Peyer's patch (tissue), 4 donors: ENCODE results near the gene NTNG1. TPM values are rescaled to one million over a fixed set of nuclear protein-coding genes. Genes with fewer than 3 reads are reported as not detected.

ENCODE experiments used
- DNase-seq, 3 donors: peaks; one replicate each; pipeline ENCODE4 v3.0.0-alpha.2; 2017 to 2019
- H3K27ac ChIP-seq, 4 donors: fragments of 200-600 bp; sonication (generic); one replicate each; pipeline ENCODE4 v1.5.1; 2016 to 2019
- H3K27me3 ChIP-seq, 2 donors: fragments of 200-600 bp; sonication (generic); one replicate each; pipeline ENCODE4 v1.5.1; 2019
- H3K36me3 ChIP-seq, 3 donors: fragments of 200-600 bp; sonication (generic); one replicate each; pipeline ENCODE4 v1.5.1; 2016 to 2019
- H3K4me1 ChIP-seq, 4 donors: fragments of 200-600 bp; sonication (generic); one replicate each; pipeline ENCODE4 v1.5.1; 2016 to 2019
- H3K4me3 ChIP-seq, 4 donors: fragments of 200-600 bp; sonication (generic); 1 replicate in 3 of 4; 2 replicates in 1 of 4; pipeline ENCODE4 v1.5.1; 2016 to 2019; ENCODE audit warnings: mild to moderate bottlenecking in 1 of 4
- H3K9me3 ChIP-seq, 4 donors: fragments of 200-600 bp; sonication (generic); one replicate each; pipeline ENCODE4 v1.5.1; 2016 to 2019; ENCODE audit warnings: mild to moderate bottlenecking in 1 of 4
- POLR2A ChIP-seq, 2 donors: fragments of 450-650 bp; IDR thresholded peaks; one replicate each; pipeline ENCODE4 v1.5.1; 2017; ENCODE audit warnings: antibody characterized with exemption in 2 of 2, mild to moderate bottlenecking in 2 of 2, moderate library complexity in 2 of 2
- total RNA-seq, 4 donors: library from RNA; depleted of rRNA; stranded (reverse); fragments of >200 nt; gene quantifications; one replicate each; pipeline ENCODE4 v1.1.0, GENCODE V29; 2016
- TF ChIP-seq, protein P1 (sequence below), 6 experiments: fragments of 450-650 bp in 4 of 6; fragments of 200-600 bp in 2 of 6; sonication (generic) in 1 of 6; IDR thresholded peaks; one replicate each; pipeline ENCODE4 v1.5.1; 2017 to 2019; ENCODE audit warnings: antibody characterized with exemption in 6 of 6, mild to moderate bottlenecking in 3 of 6, moderate library complexity in 1 of 6

Gene NTNG1
- total RNA-seq, 4 donors from 2014 or later, result 17.3 TPM; not detected in 3

DNA sequence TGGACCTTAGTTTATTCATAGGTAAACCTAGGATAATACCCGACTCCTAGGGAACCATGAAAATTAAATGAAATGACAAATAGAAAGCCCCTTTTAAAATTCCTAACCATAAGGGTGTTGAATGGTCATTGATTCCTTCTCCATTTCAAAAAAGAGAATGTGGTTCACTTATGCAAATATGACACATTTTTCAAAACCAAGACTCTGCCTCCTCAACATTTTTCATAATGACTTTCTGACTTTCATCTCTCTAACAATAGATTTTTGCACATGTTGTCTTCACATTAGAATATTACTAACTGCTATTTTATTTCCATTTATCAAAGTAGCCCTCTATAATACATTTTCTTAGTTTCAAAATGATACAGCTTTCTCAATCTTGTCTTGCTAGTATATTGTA is 169.1 kb downstream of the NTNG1 start:
- Histone ChIP-seq H3K4me1 (no peaks in the 10 kb centered on the region), H3K27me3 (no peaks in the 10 kb centered on the region), H3K36me3 (no peaks in the 10 kb centered on the region), H3K27ac (no peak overlapping the region), H3K4me3 (no peak overlapping the region), H3K9me3 (no peaks in the 10 kb centered on the region)
- TF ChIP-seq POLR2A (IDR thresholded peaks at IDR 0.05), result no peak
- TF ChIP-seq, protein P1, sequence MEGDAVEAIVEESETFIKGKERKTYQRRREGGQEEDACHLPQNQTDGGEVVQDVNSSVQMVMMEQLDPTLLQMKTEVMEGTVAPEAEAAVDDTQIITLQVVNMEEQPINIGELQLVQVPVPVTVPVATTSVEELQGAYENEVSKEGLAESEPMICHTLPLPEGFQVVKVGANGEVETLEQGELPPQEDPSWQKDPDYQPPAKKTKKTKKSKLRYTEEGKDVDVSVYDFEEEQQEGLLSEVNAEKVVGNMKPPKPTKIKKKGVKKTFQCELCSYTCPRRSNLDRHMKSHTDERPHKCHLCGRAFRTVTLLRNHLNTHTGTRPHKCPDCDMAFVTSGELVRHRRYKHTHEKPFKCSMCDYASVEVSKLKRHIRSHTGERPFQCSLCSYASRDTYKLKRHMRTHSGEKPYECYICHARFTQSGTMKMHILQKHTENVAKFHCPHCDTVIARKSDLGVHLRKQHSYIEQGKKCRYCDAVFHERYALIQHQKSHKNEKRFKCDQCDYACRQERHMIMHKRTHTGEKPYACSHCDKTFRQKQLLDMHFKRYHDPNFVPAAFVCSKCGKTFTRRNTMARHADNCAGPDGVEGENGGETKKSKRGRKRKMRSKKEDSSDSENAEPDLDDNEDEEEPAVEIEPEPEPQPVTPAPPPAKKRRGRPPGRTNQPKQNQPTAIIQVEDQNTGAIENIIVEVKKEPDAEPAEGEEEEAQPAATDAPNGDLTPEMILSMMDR (IDR thresholded peaks at IDR 0.05), result no peak
- no peak for DNase-seq

DNA sequence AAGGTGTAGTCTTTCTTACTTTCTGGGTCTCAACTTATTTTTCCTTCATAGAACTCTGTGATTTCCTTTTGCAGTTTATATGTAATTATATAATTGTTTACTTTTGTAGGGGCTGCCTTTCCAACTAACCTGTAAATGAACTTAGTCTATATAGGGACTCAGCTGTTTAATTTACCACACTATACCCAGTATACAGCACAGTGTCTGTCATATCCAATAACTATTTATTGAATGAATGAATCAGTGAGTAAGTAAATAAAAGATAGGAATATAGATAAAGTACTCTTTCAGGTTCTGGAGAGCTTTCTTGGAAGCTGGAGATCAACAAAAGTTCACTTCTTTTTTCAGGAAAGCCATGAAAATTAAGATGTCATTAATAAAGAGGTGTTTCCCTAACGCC is 174.8 kb downstream of the NTNG1 start:
- Histone ChIP-seq H3K27ac (no peak overlapping the region), H3K9me3 (no peaks in the 10 kb centered on the region), H3K27me3 (no peaks in the 10 kb centered on the region), H3K4me1 (no peaks in the 10 kb centered on the region), H3K36me3 (no peaks in the 10 kb centered on the region), H3K4me3 (no peak overlapping the region)
- DNase-seq, result no peak
- no peak for TF ChIP-seq POLR2A (IDR thresholded peaks at IDR 0.05)
- TF ChIP-seq, protein P1 (IDR thresholded peaks at IDR 0.05), result no peak

DNA sequence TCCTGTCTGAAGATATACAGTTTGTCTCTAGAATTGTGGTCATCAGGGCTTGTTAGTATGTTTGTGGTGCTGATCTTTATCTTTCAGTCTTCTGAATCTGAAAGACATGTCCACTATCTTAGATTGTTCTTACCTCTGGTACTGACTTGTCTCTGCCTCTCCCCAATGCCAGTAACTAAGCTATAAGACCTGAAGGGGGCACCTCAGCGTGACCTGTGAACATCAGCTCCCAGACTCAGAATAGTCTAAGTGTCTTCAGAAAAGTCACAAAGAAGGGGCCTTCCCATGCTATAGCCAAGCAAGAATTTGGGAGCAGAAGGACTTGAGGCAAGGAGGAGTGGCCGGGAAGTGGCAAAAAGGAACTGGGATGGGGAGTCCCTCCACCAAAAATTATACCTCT is 178.1 kb downstream of the NTNG1 start:
- TF ChIP-seq, protein P1 (IDR thresholded peaks at IDR 0.05), result no peak
- no peak for TF ChIP-seq POLR2A (IDR thresholded peaks at IDR 0.05)
- Histone ChIP-seq H3K27me3 (no peaks in the 10 kb centered on the region), H3K4me3 (no peak overlapping the region), H3K4me1 (no peaks in the 10 kb centered on the region), H3K27ac (no peak overlapping the region), H3K9me3 (no peaks in the 10 kb centered on the region), H3K36me3 (no peaks in the 10 kb centered on the region)
- DNase-seq, result no peak

DNA sequence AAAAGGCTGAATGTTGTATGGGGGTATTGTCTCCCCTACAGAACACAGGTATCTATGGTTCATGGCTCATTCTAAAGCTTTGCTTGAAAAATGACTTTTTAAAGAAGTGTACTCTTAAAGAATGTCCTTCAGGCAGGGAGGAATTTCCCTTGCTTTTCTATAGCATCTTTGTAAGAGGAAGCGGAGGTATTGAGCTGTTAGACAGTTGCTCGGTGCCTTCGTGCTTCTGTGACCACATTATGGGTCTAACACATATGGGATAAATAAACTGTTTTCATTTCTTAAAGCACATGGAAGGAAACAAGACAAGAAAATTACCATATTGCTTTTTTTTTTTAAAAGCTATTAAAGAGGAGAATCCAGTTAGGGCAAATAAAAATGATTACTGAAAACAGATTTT is 182.9 kb downstream of the NTNG1 start:
- Histone ChIP-seq H3K27ac (no peak overlapping the region), H3K4me3 (no peak overlapping the region), H3K4me1 (no peaks in the 10 kb centered on the region), H3K9me3 (no peaks in the 10 kb centered on the region), H3K27me3 (no peaks in the 10 kb centered on the region), H3K36me3 (no peaks in the 10 kb centered on the region)
- TF ChIP-seq, protein P1 (IDR thresholded peaks at IDR 0.05), result no peak
- TF ChIP-seq POLR2A (IDR thresholded peaks at IDR 0.05), result no peak
- DNase-seq, result no peak

DNA sequence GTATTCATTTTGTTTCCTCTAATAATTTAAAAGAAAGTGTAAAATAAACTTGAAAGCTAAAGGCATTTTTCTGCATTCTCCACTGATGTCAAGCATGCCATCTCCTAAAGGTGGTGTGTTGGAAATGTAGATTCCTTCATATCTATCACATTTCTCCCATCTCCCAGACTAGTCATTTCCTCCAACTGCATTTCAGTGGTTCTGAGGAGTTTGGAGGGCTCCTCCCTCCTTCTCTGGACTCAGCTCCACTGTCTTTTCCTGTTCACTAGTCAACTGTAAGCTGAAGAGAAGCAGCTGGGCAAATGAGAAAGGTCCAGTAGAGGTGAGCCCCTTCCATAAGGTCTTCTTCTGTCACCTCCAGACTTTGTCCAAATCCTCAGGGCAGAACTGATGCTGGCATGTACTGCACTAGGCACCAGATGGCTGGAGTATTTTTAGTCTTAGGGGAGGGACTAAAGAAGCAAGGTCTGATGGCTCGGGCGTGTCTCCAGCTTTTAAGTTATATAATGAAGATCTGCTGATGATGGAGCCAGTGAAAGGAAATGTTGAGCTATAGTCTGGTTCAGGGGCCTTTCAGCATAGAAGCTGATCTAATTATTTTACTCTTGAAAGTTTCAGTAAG is 186.1 kb downstream of the NTNG1 start:
- no peak overlapping the region for H3K27ac ChIP-seq
- TF ChIP-seq POLR2A (IDR thresholded peaks at IDR 0.05), result no peak
- TF ChIP-seq, protein P1 (IDR thresholded peaks at IDR 0.05), result no peak
- DNase-seq, result no peak
- H3K27me3 ChIP-seq, result no peaks in the 10 kb centered on the region
- no peak overlapping the region for H3K4me3 ChIP-seq
- H3K9me3 ChIP-seq, result no peaks in the 10 kb centered on the region
- no peaks in the 10 kb centered on the region for H3K36me3 ChIP-seq
- H3K4me1 ChIP-seq, result no peaks in the 10 kb centered on the region

DNA sequence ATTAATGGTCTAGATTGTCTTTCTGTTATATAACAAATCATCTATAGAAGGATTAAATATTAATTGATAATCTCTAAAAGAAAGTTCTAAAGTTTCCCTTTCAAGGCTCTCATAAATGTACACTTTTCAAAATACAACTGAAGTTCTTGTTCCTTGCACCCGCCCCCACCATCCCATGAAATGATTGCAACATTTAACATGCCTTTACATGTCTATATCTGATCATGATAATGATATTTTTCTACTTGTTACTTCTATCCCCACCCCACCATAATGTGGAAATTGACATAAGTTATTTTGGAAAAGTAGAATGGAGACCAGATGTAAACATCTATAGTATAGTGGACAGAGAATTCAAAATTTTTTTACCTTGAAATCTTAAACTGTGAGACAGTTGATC is 186.6 kb downstream of the NTNG1 start:
- Histone ChIP-seq H3K4me1 (no peaks in the 10 kb centered on the region), H3K27ac (no peak overlapping the region), H3K9me3 (no peaks in the 10 kb centered on the region), H3K36me3 (no peaks in the 10 kb centered on the region), H3K27me3 (no peaks in the 10 kb centered on the region), H3K4me3 (no peak overlapping the region)
- DNase-seq, result no peak
- TF ChIP-seq POLR2A (IDR thresholded peaks at IDR 0.05), result no peak
- TF ChIP-seq, protein P1 (IDR thresholded peaks at IDR 0.05), result no peak
